ENCODE results near the gene HRNR. TPM values are rescaled to one million over a fixed set of nuclear protein-coding genes. Genes with fewer than 3 reads are reported as not detected.
"Not testable (repeated sequence)": the region's sequence is repeated elsewhere in the genome, so short reads cannot be mapped to it uniquely, and the experiment has no call there.

HRNR gene
- 1 to 10 TPM in 1 of 3 donors, under 1 TPM in 2; 0.19 to 1.0 (median 0.81) TPM for polyA plus RNA-seq (ENCODE audit: insufficient read length in 3 of 3)

DNA sequence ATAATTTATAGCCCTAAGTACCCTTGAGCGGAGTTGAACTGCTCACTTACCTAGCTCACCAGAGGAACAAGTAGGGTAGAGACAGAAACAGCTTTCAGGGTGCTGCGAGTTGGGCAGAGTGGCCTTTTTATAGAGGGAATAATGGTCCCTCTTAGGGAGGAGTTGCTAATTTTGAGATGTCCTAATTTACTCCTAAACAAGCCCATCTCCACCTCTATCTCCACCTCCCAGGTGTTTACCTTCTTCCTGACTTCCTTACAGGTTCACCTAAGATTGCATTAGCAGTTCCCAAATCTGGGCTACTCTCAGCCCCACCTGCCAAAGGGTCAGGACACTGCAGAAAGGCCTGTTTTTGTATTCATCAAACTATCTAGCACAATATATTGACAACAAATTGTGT is at the start of gene HRNR:
HRNR (minus strand) TSS at position 101 of the 400 bp plus-strand sequence. CDS start 940 bp downstream, outside the sequence.
- no peak for DNase-seq (ENCODE audit: low read depth in 3 of 3, low spot score in 2 of 3)

DNA sequence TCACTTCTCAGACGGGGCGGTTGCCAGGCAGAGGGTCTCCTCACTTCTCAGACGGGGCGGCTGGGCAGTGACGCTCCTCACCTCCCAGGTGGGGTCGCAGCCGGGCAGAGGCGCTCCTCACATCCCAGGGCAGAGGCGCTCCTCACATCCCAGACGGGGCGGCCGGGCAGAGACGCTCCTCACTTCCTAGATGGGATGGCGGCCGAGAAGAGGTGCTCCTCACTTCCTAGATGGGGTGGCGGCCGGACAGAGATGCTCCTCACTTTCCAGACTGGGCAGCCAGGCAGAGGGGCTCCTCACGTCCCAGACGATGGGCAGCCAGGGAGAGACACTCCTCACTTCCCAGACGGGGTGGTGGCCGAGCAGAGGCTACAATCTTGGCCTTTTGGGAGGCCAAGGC is 32.4 kb upstream of the HRNR start:
- DNase-seq (ENCODE audit: low read depth in 3 of 3, low spot score in 2 of 3), result not testable (repeated sequence)

DNA sequence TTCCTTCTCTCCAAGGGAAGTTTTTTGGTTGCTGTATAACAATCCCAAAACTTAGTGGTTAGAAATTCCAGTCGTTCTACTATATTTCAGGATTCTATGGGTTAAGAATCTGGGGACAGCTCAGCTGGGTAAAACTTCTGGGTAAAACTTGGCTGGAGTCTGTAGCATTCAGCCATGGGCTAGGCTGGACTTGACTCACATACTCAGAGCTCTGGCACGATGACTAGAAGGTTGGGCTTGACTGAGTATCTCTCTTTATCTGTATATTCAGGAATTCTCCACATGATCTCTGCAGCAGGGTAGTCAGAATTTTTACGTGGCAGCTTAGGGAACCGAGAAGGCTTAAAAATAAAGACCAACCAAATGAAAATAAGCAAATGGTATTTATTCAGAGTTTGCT is 28.2 kb upstream of the HRNR start:
- DNase-seq (ENCODE audit: low read depth in 3 of 3, low spot score in 2 of 3), result no peak

DNA sequence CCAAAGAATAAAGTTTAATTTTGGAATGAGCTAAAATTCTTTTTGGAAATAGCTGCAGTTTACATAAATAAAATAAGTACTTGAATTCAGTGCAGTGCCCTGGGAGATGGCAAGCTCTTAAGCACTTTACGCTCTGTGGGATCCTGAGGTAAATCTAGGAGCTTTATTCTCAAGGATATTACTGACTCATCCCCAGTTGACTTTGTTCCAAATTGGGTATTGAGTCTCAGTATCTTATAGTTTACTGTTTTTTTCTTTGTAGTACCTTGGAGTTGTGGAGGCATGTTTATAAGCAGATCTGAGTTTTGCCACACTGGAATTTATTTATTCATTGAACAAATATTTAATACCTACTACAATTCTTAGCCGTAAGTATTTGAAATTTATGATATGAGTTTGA is 27.4 kb upstream of the HRNR start:
- DNase-seq (ENCODE audit: low read depth in 3 of 3, low spot score in 2 of 3), result no peak

DNA sequence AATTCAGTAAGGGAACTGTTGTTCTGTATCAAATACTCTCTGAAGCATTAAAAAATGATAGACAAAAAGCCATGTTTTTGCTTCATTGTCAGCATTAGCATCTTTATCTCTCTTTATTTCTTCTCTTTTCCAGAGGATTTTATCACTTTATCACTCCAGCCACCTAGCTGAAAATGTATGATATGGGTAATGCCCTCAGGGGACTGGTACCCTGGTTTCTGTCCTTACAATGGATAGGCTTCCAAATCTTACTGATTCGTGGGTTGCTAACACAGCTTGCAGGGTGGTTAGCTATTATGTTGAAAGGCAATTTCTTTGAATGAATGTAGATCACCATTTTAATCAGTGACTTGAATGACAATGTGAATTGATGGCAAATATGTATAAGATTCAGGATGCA is 23.3 kb upstream of the HRNR start:
- DNase-seq (ENCODE audit: low read depth in 3 of 3, low spot score in 2 of 3), result no peak

DNA sequence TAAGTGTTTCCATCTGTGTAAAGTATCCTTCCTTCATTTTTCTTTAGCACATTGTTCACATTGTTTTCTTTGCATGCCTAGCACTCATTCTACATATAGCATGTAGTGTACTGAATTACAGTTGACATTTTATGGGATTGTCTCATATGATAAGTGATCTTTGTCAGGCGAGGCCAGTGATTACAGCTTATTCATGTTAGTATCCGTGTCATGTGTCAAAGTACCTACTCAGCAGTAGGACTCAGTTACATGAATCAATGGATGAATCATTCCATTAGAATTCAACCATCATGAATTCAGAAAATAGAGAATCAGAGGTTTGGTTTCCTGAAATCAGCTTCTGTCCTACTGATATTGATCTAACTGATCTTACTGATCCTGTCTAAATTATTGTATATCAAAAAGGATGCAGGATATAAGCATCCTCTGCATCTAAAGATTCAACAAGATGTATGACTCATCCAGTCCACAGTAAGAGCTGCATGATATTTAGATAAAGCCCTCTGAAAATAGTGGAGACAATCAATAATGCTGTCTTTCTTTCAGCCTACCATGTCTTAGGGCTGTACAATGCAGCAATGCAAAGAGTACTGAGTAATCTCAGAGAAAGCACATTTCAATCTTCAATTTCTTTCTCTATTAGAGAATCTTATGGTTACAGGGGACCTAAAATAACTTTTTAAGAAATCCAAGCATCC is 20.7 kb upstream of the HRNR start:
- DNase-seq (ENCODE audit: low read depth in 3 of 3, low spot score in 2 of 3), result no peak

DNA sequence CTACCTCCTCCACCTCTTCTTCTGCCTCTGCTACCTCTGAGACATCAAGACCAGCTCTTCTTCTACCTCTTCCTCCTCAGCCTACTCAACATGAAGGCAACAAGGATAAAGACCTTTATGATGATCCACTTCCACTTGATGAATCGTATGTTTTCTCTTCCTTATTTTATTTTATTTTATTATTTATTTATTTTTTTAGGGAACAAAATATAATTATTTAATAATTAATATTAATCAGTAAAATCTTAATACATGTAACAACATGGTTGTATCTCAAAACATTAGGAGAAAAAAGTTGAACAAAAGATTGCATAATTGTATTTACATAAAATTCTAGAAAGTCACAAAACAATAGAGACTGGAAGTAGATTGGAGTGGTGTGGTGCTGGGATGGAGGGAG is 13.1 kb upstream of the HRNR start:
- DNase-seq (ENCODE audit: low read depth in 3 of 3, low spot score in 2 of 3), result no peak

DNA sequence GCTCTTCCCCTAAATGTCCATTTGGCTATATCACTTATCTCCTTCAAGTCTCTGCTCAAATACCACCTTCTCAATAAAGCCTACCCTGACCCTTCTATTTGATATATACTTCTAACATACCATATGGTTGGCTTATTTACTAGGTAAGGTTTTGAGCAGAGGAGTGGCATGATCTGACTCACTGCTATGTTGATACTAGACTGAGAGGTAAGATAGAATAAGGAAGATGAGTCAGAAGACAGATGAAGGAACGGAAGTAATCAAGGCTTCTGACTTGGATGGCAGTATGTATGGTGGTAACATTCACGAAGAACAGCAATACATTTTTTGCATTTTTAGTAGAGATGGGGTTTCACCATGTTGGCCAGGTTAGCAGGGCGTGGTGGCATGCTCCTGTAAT is 4.8 kb upstream of the HRNR start:
- no peak for DNase-seq (ENCODE audit: low read depth in 3 of 3, low spot score in 2 of 3)

DNA sequence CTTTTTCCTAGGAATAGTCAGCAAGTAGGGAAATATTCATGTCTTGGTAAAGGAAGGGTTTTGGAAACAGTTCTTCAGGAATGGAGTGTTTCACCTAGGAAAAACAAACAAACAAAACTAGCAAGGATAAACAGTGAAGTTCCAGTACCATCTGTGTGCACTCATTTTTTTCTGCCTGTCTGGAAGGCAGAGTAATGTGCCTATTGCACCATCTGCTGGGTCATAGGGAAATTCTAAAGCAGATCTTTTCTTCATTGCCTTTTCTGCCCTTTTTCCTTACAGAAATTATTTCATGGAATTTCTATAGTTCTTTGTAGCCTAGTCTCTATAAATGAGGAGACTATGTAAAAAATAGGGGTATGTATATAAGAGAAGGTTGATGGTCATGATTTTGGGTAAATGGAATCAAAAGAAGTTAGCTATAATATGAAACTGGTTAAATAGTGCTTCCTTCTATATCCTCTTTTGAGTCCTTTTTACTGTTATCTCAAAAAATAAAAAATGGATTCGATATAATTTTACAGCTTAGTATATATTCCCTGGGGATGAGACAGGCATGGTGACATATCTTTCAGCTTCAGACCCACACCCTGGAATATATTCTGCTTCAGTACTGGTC is 3.4 kb upstream of the HRNR start:
- DNase-seq (ENCODE audit: low read depth in 3 of 3, low spot score in 2 of 3), result no peak

DNA sequence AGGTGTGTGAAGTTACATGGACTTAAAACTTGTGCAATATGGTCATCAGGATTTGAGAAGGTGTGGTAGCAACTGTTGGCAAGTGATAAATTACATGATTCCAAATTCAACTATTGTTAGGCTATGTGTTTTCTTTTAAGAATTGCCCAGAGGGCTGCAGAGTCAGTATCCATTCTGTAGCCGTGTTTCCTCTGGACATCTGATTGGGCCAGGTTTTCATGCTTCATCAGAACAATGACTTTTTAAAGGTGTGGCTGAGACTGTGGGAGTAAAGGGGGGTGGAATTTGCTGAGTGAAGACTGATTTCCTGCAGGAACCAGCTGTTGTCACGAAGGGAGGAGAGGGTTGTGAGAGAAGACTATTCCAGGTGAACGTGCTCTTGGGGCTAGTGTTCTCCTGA is 1.7 kb upstream of the HRNR start:
- DNase-seq (ENCODE audit: low read depth in 3 of 3, low spot score in 2 of 3), result no peak

DNA sequence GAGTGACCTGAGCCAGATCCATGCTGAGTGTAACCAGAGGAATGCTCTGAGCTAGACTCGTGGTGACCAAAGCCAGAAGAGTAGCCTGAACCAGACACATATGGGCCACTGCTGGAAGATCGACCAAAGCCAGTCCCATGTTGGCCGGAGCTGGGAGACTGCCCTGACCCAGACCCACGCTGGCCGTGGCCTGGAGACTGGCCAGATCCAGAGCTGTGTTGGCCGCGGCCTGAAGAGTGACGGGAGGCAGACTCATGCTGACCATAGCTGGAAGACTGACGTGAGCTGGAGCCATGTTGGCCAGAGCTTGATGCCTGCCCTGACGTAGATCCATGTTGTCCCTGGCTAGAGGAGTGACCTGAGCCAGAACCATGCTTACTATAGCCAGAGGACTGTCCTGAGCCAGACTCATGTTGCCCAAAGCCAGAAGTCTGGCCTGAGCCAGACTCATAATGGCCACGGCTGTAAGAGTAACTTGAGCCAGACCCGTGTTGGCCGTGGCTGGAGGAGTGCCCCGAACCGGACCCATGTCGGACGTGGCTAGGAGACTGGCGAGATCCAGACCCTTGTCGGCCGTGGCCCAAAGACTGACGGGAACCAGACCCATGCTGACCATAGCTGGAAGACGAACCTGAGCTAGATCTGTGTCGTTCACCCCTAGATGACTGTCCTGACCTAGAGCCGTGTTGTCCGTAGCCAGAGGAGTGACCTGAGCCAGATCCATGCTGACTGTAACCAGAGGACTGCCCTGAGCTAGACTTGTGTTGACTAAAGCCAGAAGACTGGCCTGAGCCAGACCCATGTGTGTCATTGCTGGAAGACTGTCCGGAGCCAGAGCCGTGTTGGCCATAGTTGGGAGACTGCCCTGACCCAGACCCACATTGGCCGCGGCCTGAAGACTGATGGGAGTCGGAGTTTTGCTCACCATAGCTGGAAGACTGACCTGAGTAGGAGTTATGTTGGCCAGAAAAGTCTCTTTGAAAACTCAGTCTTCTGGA is 3.5 kb downstream of the HRNR start:
- no peak for DNase-seq (ENCODE audit: low read depth in 3 of 3, low spot score in 2 of 3)

DNA sequence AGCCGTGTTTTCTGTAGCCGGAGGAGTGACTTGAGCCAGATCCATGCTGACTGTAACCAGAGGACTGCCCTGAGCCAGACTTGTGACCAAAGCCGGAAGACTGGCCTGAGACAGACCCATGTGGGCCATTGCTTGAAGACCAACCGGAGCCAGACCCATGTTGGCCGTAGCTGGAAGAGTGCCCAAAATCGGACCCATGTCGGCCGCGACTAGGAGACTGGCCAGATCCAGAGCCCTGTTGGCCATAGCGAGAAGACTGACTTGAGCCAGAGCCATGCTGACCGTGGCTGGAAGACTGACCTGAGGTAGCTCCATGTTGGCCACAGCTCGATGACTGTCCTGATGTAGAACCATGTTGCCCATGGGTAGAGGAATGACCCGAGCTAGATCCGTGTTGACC is 4.6 kb downstream of the HRNR start:
- not testable (repeated sequence) for DNase-seq (ENCODE audit: low read depth in 3 of 3, low spot score in 2 of 3)

DNA sequence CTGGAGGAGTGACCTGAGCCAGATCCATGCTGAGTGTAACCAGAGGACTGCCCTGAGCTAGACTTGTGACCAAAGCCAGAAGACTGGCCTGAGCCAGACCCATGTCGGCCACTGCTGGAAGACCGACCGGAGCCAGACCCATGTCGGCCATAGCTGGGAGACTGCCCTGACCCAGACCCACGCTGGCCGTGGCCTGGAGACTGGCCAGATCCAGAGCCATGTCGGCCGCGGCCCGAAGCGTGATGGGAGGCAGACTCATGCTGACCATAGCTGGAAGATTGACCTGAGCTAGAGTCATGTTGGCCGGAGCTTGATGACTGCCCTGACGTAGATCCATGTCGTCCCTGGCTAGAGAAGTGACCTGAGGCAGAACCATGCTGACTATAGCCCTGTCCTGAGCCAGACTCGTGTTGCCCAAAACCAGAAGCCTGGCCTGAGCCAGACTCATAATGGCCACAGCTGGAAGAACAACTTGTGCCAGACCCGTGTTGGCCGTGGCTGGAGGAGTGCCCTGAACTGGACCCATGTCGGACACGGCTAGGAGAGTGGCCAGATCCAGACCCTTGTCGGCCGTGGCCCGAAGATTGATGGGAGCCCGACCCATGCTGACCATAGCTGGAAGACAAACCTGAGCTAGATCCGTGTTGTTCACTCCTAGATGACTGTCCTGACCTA is 5.1 kb downstream of the HRNR start:
- no peak for DNase-seq (ENCODE audit: low read depth in 3 of 3, low spot score in 2 of 3)

DNA sequence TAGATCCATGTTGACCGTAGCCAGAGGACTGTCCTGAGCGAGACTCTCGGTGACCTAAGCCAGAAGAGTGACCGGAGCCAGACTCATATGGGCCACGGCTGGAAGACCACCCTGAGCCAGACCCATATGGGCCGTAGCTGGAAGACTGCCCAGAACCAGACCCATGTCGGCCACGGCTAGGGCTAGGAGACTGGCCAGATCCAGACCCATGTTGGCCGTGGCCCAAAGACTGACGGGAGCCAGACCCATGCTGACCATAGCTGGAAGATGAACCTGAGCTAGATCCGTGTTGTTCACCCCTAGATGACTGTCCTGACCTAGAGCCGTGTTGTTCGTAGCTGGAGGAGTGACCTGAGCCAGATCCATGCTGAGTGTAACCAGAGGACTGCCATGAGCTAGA is 8.4 kb downstream of the HRNR start:
- not testable (repeated sequence) for DNase-seq (ENCODE audit: low read depth in 3 of 3, low spot score in 2 of 3)

DNA sequence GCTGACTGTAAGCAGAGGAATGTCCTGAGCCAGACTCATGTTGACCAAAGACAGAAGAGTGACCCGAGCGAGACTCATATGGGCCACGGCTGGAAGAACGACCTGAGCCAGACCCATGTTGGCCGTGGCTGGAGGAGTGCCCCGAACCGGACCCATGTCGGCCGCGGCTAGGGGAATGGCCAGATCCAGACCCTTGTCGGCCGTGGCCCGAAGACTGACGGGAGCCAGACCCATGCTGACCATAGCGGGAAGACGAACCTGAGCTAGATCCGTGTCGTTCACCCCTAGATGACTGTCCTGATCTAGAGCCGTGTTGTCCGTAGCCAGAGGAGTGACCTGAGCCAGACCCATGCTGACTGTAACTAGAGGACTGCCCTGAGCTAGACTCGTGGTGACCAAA is 9.1 kb downstream of the HRNR start:
- not testable (repeated sequence) for DNase-seq (ENCODE audit: low read depth in 3 of 3, low spot score in 2 of 3)

DNA sequence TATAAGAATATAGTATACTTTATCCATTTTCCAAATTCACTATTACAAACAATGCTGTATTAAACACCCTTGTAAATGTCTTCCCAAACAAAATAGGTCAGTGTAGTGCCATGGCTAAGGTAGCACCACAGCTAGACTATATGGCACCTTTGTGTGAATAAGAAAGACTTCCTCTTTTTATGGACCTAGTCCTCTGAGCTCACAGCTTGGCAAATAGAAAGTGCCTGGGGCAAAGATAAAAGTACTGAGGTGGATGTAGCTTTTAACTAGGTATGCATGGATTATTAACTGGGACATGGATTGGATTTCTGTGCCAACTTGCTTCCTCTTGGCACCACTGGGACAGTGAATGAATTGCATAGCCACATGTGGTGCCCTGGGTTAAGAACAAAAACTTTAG is 25.0 kb downstream of the HRNR start:
- DNase-seq (ENCODE audit: low read depth in 3 of 3, low spot score in 2 of 3), result no peak

DNA sequence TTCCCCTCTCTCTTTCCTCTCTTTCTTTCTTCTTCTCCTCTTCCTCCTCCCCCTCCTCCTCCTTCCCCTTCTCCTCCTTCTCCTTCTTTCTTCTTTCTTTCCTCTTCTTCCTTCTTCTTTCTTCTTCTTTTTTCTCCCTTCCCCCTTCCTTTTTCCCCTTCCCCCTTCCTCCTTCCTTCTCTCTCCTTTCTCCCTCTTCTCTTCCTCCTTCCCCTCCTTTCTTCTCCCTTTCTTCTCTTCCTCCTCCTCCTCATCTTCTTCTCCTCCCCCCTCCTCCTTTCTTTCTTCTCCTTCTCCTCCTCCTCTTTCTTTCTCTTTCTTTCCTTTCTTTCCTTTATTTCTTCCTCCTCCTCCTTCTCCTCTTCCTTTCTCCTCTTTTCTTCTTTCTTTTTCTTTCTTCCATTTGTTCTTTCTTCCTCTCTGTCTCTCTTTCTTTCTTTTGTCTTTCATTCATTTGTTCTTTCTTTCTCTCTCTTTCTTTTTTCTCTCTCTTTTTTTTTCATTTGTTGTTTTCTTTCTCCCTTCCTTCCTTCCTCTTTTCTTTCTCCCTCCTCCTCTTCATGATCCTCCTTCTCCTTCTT is 26.5 kb downstream of the HRNR start:
- DNase-seq (ENCODE audit: low read depth in 3 of 3, low spot score in 2 of 3), result no peak

DNA sequence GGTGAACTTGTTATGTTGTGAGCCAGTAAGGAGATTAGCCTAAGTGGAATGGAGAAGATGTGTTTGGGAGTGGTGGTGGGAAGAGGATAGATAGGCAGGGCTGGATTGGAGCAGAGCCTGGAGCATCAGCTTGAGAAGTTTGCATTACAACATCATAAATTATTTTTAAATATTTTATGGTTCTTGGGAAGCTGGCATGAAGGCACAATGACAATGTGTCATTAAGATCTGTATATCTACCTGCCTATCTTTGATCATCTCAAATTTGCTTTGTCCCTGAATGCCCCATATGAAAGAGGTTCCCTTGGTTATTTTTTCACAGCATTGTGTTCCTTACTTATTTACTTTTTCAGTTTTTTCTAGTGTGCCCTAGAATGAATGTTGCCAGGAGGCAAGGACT is 32.3 kb downstream of the HRNR start:
- DNase-seq (ENCODE audit: low read depth in 3 of 3, low spot score in 2 of 3), result no peak

DNA sequence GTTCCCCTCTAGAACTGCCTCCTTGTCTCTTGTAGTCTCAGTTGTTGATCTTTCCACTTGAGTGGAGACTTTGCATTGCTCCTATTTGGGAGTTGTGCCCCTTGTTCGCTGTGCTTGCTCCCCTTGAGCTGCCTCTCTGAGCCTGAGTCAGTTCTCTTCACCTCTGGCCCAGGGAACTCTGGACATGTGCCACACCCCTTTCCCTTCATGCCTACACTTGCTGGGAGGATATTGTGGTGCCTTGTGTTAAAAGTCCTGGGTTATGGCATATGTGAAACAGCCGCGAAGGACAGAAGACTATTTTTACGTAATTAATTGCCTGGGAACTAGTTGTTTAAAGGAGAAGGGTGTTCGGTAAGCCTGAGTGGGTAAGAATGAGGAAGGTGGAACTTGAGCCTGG is 32.7 kb downstream of the HRNR start:
- DNase-seq (ENCODE audit: low read depth in 3 of 3, low spot score in 2 of 3), result no peak

DNA sequence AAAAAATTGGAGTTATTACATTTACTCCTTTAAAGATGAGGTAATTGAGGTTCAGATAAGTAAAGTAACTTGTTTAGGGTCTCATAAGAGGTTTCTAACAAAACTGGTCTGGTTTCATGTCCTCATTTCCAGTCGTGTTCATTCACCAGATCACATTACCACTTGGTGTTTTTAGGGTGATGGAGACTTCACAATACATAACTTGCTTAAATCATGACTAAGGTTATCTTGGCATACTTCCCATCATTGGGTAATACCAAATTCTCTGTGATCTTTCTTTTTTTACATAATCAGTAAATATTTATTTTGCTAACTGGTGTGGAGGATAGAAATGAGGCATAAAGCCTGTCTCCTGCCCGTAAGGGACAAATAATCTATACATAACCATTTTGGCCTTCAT is 33.4 kb downstream of the HRNR start:
- DNase-seq (ENCODE audit: low read depth in 3 of 3, low spot score in 2 of 3), result no peak

Measured in right renal cortex interstitium (tissue), 3 donors.